K562 (cell line): ENCODE data around the gene UBE2K. TPM values are rescaled to one million over a fixed set of nuclear protein-coding genes. Genes with fewer than 3 reads are reported as not detected.

Source experiments
- ATAC-seq: fragments of 200-7000 bp; cut with Tn5 transposase; 3 replicates; pipeline ENCODE4 v1.9.1; 2020; ENCODE audit warnings: moderate library complexity
- BruUV-seq: library from RNA; stranded (reverse); fragments of 400-500 nt; replicated peaks from 2 replicates; lab custom pipeline; 2021; lab: Mats Ljungman, UMichigan
- CTCF ChIA-PET: fragments of 300-600 bp; formaldehyde crosslinking; extraction: SDS; loops from one replicate; lab custom pipeline; 2021; ENCODE audit warnings: low intra/inter-chr PET ratio; lab: Yijun Ruan, JAX
- POLR2A ChIA-PET: fragments of 300-600, 350-650 bp; sonication (Branson Sonifier 250); formaldehyde crosslinking; extraction: SDS; loops from one replicate; lab custom pipeline; 2021; ENCODE audit warnings: antibody characterized with exemption, inconsistent platforms; lab: Yijun Ruan, JAX
- DNase-seq, 4 experiments: peaks; one replicate each; pipeline versions ENCODE4 v3.0.0 to v3.0.0-alpha.2; 2011 to 2018; ENCODE audit warnings: low spot score in 3 of 4, mixed read lengths in 3 of 4; ENCODE audit errors: extremely low read depth in 1 of 4
- FAIRE-seq: peaks from 2 replicates; lab custom pipeline; 2011; peaks lifted over from hg19 to GRCh38; lab: Jason Lieb, UNC
- H2AFZ ChIP-seq: 2 replicates; pipeline ENCODE4 v1.6.0; 2011; ENCODE audit warnings: low read depth, low read length, control low read depth, inconsistent platforms
- H3K27ac ChIP-seq: fragments of 200-600 bp; 3 replicates; pipeline ENCODE4 v1.8.0; 2011; ENCODE audit warnings: low read depth, mild to moderate bottlenecking, control low read depth, inconsistent platforms, low read length, moderate library complexity, mixed read lengths; ENCODE audit errors: extremely low read depth
- H3K27me3 ChIP-seq, 2 experiments: fragments of 300-600 bp in 1 of 2; 2 replicates in 1 of 2; 3 replicates in 1 of 2; pipeline versions ENCODE4 v1.6.0 to v1.8.0; 2011; ENCODE audit warnings: inconsistent platforms in 2 of 2, low read length in 2 of 2, mild to moderate bottlenecking in 1 of 2, mixed read lengths in 1 of 2, moderate library complexity in 1 of 2; ENCODE audit not compliant: control insufficient read depth in 2 of 2, insufficient read depth in 2 of 2
- H3K36me3 ChIP-seq: fragments of 300-600 bp; 3 replicates; pipeline ENCODE4 v1.8.0; 2011; ENCODE audit warnings: mild to moderate bottlenecking, low read length, inconsistent platforms; ENCODE audit not compliant: control insufficient read depth, insufficient read depth
- H3K4me1 ChIP-seq, 2 experiments: fragments of 200-600 bp in 1 of 2; replicated peaks in 1 of 2; 2 replicates in 1 of 2; 3 replicates in 1 of 2; pipeline versions ENCODE4 v1.5.1 to v1.8.0; 2011; ENCODE audit warnings: inconsistent platforms in 2 of 2, low read length in 2 of 2, mild to moderate bottlenecking in 1 of 2, mixed read lengths in 1 of 2, moderate library complexity in 1 of 2; ENCODE audit not compliant: control insufficient read depth in 2 of 2, insufficient read depth in 2 of 2
- H3K4me2 ChIP-seq: 2 replicates; pipeline ENCODE4 v1.6.1; 2011; ENCODE audit warnings: low read length, control low read depth, inconsistent platforms, mixed read lengths; ENCODE audit not compliant: insufficient read depth
- H3K4me3 ChIP-seq: fragments of 200-600 bp; sonication (generic), shearing (Covaris generic); 2 replicates; pipeline ENCODE4 v1.5.1; 2016; ENCODE audit warnings: control low read depth, inconsistent platforms
- H3K79me2 ChIP-seq: fragments of 200-600 bp; 3 replicates; pipeline ENCODE4 v1.8.0; 2011; ENCODE audit warnings: low read length, inconsistent platforms; ENCODE audit not compliant: control insufficient read depth, insufficient read depth
- H3K9ac ChIP-seq, 2 experiments: 2 replicates each; pipeline versions ENCODE4 v1.6.0 to v1.6.1; 2011; ENCODE audit warnings: low read depth in 2 of 2, low read length in 2 of 2, control low read depth in 1 of 2, inconsistent platforms in 1 of 2, mild to moderate bottlenecking in 1 of 2, mixed read lengths in 1 of 2; ENCODE audit not compliant: insufficient read depth in 1 of 2
- H3K9me1 ChIP-seq: one replicate; pipeline ENCODE4 v1.6.0; 2011; ENCODE audit warnings: inconsistent platforms, mild to moderate bottlenecking, low read length, moderate library complexity; ENCODE audit not compliant: control insufficient read depth, insufficient read depth
- H3K9me3 ChIP-seq: replicated peaks from 2 replicates; pipeline ENCODE4 v1.5.1; 2011; ENCODE audit warnings: low read depth, low read length, inconsistent platforms; ENCODE audit not compliant: control insufficient read depth, insufficient read depth
- H4K20me1 ChIP-seq: replicated peaks from 2 replicates; pipeline ENCODE4 v1.6.1; 2011; ENCODE audit warnings: low read length, inconsistent platforms, mixed read lengths; ENCODE audit not compliant: control insufficient read depth, insufficient read depth
- CLOCK ChIP-seq: fragments of 250-450 bp; sonication (Bioruptor Pico); IDR thresholded peaks from 2 replicates; pipeline ENCODE4 v1.4.0; 2020; ENCODE audit warnings: mild to moderate bottlenecking, moderate library complexity, borderline replicate concordance
- ETV1 ChIP-seq: fragments of 450-650 bp; conservative IDR thresholded peaks from 2 replicates; pipeline ENCODE4 v1.6.1; 2016; ENCODE audit warnings: missing genetic modification characterization, control low read depth, low read depth, missing compliant biosample characterization
- HCFC1 ChIP-seq: IDR thresholded peaks from 2 replicates; pipeline ENCODE4 v1.6.1; 2012; ENCODE audit warnings: low read depth, low read length, improper control_type of control experiment
- MAZ ChIP-seq, 2 experiments: fragments of 450-650 bp in 1 of 2; sonication (generic) in 1 of 2; formaldehyde crosslinking; IDR thresholded peaks in 1 of 2; conservative IDR thresholded peaks in 1 of 2; 2 replicates each; pipeline versions ENCODE4 v1.4.0 to v1.5.0; 2020; ENCODE audit warnings: mild to moderate bottlenecking in 1 of 2, missing genetic modification reagents in 1 of 2
- PATZ1 ChIP-seq: fragments of 250-450 bp; sonication (Bioruptor Pico); IDR thresholded peaks from 2 replicates; pipeline ENCODE4 v1.5.0; 2020; ENCODE audit warnings: mild to moderate bottlenecking, borderline replicate concordance
- POLR2G ChIP-seq: fragments of 200-400 bp; formaldehyde crosslinking; IDR thresholded peaks from 2 replicates; pipeline ENCODE4 v1.6.1; 2017; ENCODE audit warnings: low read depth, mild to moderate bottlenecking, antibody characterized with exemption, low read length, moderate library complexity
- RHOXF2B ChIP-seq: fragments of 250-450 bp; sonication (Bioruptor Pico); conservative IDR thresholded peaks from 2 replicates; pipeline ENCODE4 v1.5.1; 2021
- TSC22D4 ChIP-seq: fragments of 450-650 bp; IDR thresholded peaks from 2 replicates; pipeline ENCODE4 v1.6.1; 2016; ENCODE audit warnings: missing genetic modification characterization, missing biosample characterization, control low read depth
- ZC3H8 ChIP-seq: fragments of 450-650 bp; IDR thresholded peaks from 2 replicates; pipeline ENCODE4 v1.6.1; 2017
- ZNF133 ChIP-seq: fragments of 250-450 bp; sonication (Bioruptor Pico); IDR thresholded peaks from 2 replicates; pipeline ENCODE4 v1.4.0; 2020; ENCODE audit warnings: mild to moderate bottlenecking
- WGBS: fragments of 100-300 bp; shearing (Covaris generic); methylation state at CpG from one replicate; pipeline ENCODE4 v1.1.6; 2016; ENCODE audit warnings: low coverage, mixed read lengths; ENCODE audit not compliant: insufficient coverage; ENCODE audit errors: missing lambda C conversion rate; 5-methylcytosine and 5-hydroxymethylcytosine counted together
- in situ Hi-C: fragments of 300-500 bp; cut with MboI; formaldehyde crosslinking; loops from 4 replicates; pipeline ENCODE4 v1.15.0; 2018; ENCODE audit warnings: inconsistent platforms, mixed read lengths
- intact Hi-C: fragments of 100-400 bp; cut with micrococcal nuclease; formaldehyde crosslinking; loops from 2 replicates; pipeline ENCODE4 v1.14.2; 2022
- polyA plus RNA-seq, 8 experiments: library from polyadenylated mRNA; depleted of rRNA in 4 of 8; stranded (reverse) in 5 of 8; unstranded in 3 of 8; fragments of >200 nt; fragmentation: Nextera tagmentation in 2 of 8; fragmentation: Illumina TruSeq in 1 of 8; extraction: Ambion mirVana in 2 of 8; extraction: Trizol in 1 of 8; gene quantifications; 2 replicates each; pipeline versions ENCODE4 v1.2.1 to v1.2.3, GENCODE V29; 2011 to 2014; ENCODE audit warnings: inconsistent platforms in 1 of 8, missing spikeins in 1 of 8
- total RNA-seq, 7 experiments: library from RNA; depleted of rRNA in 6 of 7; stranded (reverse); fragments of >200 nt in 6 of 7; fragmentation: Illumina TruSeq in 2 of 7; extraction: Trizol in 2 of 7; gene quantifications; 2 replicates each; pipeline versions ENCODE4 v1.2.1 to v1.2.3, GENCODE V29; 2011 to 2021; ENCODE audit warnings: low replicate concordance in 1 of 7

Gene UBE2K
- total and polyA plus RNA-seq, 9 of the 15 experiments (the other 6 are each of a cell fraction or from before 2014, with no cell fraction given) = 29.8 to 190 (median 62.6) TPM

- peak; percentile 34; the same call in 1 of the 2 replicates for TF ChIP-seq POLR2G
- no peak for TF ChIP-seq HCFC1
- ChIA-PET CTCF (no interaction called here), POLR2A (interaction anchor here (0.6 kb wide), 1 partner anchor 194 kb away, joined by 3 read pairs; no protein-coding TSS in a partner anchor)
- WGBS = 100% methylated on average over 11 of the region's 19 CpGs
- intact Hi-C loops (no loop called here), in situ Hi-C loops (no loop called here)
- no peak overlapping the region for H3K4me2 ChIP-seq
- no peaks in the 10 kb centered on the region for H4K20me1 ChIP-seq
- no peak for FAIRE-seq
- H3K4me1 ChIP-seq = peaks cover 0 to 3% of the 10 kb centered on the region in 2 experiments; a peak in 1 of 5 replicates
- DNase-seq = no peak
- H2AFZ ChIP-seq = no peak overlapping the region
- no peaks in the 10 kb centered on the region for H3K9me3 ChIP-seq
- no TSS peak for BruUV-seq
- no peak for ATAC-seq
- H3K9ac ChIP-seq = no peak overlapping the region
- no peaks in the 10 kb centered on the region for H3K27me3 ChIP-seq
- peaks cover 66% of the 10 kb centered on the region; the same call in 2 of the 3 replicates for H3K36me3 ChIP-seq
- H3K79me2 ChIP-seq = no peaks in the 10 kb centered on the region
- H3K27ac ChIP-seq = no peak overlapping the region
- no peaks in the 10 kb centered on the region for H3K9me1 ChIP-seq
- no peak overlapping the region for H3K4me3 ChIP-seq
Observed at GRCh38 chr4:39770471-39770870, 72.5 kb downstream of the UBE2K start.

- DNase-seq (no peak), FAIRE-seq (no peak), ATAC-seq (peak; percentile 32)
- POLR2A ChIA-PET = interaction anchor here (0.6 to 1.6 kb wide), 2 partner anchors 12 to 194 kb away, joined by 3 read pairs; no protein-coding TSS in a partner anchor
- no peak overlapping the region for H3K4me3 ChIP-seq
- no TSS peak for BruUV-seq
- H3K9ac ChIP-seq = no peak overlapping the region
- H3K36me3 ChIP-seq = peaks cover 67% of the 10 kb centered on the region
- no peaks in the 10 kb centered on the region for H3K9me1 ChIP-seq
- CTCF ChIA-PET = no interaction called here
- no peaks in the 10 kb centered on the region for H3K27me3 ChIP-seq
- no peaks in the 10 kb centered on the region for H3K79me2 ChIP-seq
- in situ Hi-C loops (no loop called here), intact Hi-C loops (no loop called here)
- no peak overlapping the region for H2AFZ ChIP-seq
- 98% methylated on average over 42 of the region's 57 CpGs for WGBS
- no peaks in the 10 kb centered on the region for H3K9me3 ChIP-seq
- no peaks in the 10 kb centered on the region for H4K20me1 ChIP-seq
- H3K4me1 ChIP-seq = peaks cover 0 to 3% of the 10 kb centered on the region in 2 experiments; a peak in 1 of 5 replicates
- no peak overlapping the region for H3K27ac ChIP-seq
- no peak overlapping the region for H3K4me2 ChIP-seq
- TF ChIP-seq PATZ1 (CRISPR knock-in tag) (no peak), ZC3H8 (no peak), ETV1 (tag) (no peak), MAZ (CRISPR knock-in tag; conservative IDR thresholded peaks at IDR 0.05 in 1 of 2, IDR thresholded peaks at IDR 0.05 in 1 of 2) (no peak), TSC22D4 (tag) (no peak), ZNF133 (CRISPR knock-in tag) (no peak), CLOCK (no peak), RHOXF2B (no peak)
Observed at GRCh38 chr4:39770969-39771724, 73.2 kb downstream of the UBE2K start.
